ENCODE results near the gene PLEKHH3. TPM values are rescaled to one million over a fixed set of nuclear protein-coding genes. Genes with fewer than 3 reads are reported as not detected.

PLEKHH3 gene
- total and polyA plus RNA-seq, 4 donors: 5.5 to 26.4 (median 20.3) TPM

DNA sequence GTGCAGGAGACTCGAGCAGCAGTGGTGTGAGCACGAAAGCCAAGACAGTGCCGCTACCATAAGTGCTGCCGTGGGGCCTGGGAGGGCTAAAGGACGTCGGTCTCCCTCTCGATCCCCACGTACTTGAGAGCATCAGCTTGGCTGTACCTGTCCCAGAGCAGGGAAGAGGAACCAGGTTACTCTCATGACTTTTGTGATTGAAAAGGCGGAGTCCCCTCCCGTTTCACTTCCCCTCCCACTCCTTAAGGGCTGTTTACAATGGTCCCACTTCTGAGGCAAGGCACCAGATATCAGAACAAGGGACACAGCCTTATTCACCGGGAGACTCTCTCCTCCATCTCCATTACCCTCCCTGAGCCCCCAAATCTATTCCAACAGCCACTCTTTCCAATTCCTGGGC, 25.7 kb upstream of the PLEKHH3 start:
- 92% methylated on average over 11 of the region's 11 CpGs for WGBS (ENCODE audit: insufficient coverage)

GRCh38 chr17:42700586-42701289, 23.9 kb upstream of the PLEKHH3 start:
- peaks cover 78% of the 10 kb centered on the region for H3K36me3 ChIP-seq (ENCODE audit: control insufficient read depth, insufficient read depth, low read length)
- 89% methylated on average over 4 of the region's 10 CpGs for WGBS (ENCODE audit: insufficient coverage)
- no peaks in the 10 kb centered on the region for H3K9me3 ChIP-seq (ENCODE audit: control insufficient read depth, insufficient read depth, low read length)
- no peaks in the 10 kb centered on the region for H3K4me1 ChIP-seq (ENCODE audit: control insufficient read depth, insufficient read depth, low read length)
- no peak overlapping the region for H3K27ac ChIP-seq (ENCODE audit: low read depth, low read length)
- H3K4me3 ChIP-seq (ENCODE audit: low read depth, low read length): no peak overlapping the region
- no peaks in the 10 kb centered on the region for H3K27me3 ChIP-seq (ENCODE audit: control insufficient read depth, insufficient read depth, low read length)
- DNase-seq (ENCODE audit: low read depth in 4 of 6, low spot score in 6 of 6): no peak

More for the DNA sequence above, 25.7 kb upstream of the PLEKHH3 start:
- H3K27me3 ChIP-seq (ENCODE audit: control insufficient read depth, insufficient read depth, low read length): no peaks in the 10 kb centered on the region
- H3K36me3 ChIP-seq (ENCODE audit: control insufficient read depth, insufficient read depth, low read length): peaks cover 84% of the 10 kb centered on the region
- H3K4me3 ChIP-seq (ENCODE audit: low read depth, low read length): no peak overlapping the region
- no peaks in the 10 kb centered on the region for H3K9me3 ChIP-seq (ENCODE audit: control insufficient read depth, insufficient read depth, low read length)
- no peak overlapping the region for H3K27ac ChIP-seq (ENCODE audit: low read depth, low read length)
- H3K4me1 ChIP-seq (ENCODE audit: control insufficient read depth, insufficient read depth, low read length): no peaks in the 10 kb centered on the region
- DNase-seq (ENCODE audit: low read depth in 4 of 6, low spot score in 6 of 6): no peak

- H3K27ac ChIP-seq (ENCODE audit: low read depth, low read length): no peak overlapping the region
- H3K4me3 ChIP-seq (ENCODE audit: low read depth, low read length): no peak overlapping the region
- 56% methylated on average over 2 of the region's 4 CpGs for WGBS (ENCODE audit: insufficient coverage)
- no peak for DNase-seq (ENCODE audit: low read depth in 4 of 6, low spot score in 6 of 6)
- no peaks in the 10 kb centered on the region for H3K27me3 ChIP-seq (ENCODE audit: control insufficient read depth, insufficient read depth, low read length)
- H3K36me3 ChIP-seq (ENCODE audit: control insufficient read depth, insufficient read depth, low read length): peaks cover 76% of the 10 kb centered on the region
- no peaks in the 10 kb centered on the region for H3K4me1 ChIP-seq (ENCODE audit: control insufficient read depth, insufficient read depth, low read length)
- no peaks in the 10 kb centered on the region for H3K9me3 ChIP-seq (ENCODE audit: control insufficient read depth, insufficient read depth, low read length)
Measured at GRCh38 chr17:42699415-42699740, 22.6 kb upstream of the PLEKHH3 start.

- Histone ChIP-seq H3K36me3 (ENCODE audit: control insufficient read depth, insufficient read depth, low read length) (peaks cover 76% of the 10 kb centered on the region), H3K27me3 (ENCODE audit: control insufficient read depth, insufficient read depth, low read length) (no peaks in the 10 kb centered on the region), H3K4me3 (ENCODE audit: low read depth, low read length) (no peak overlapping the region), H3K9me3 (ENCODE audit: control insufficient read depth, insufficient read depth, low read length) (no peaks in the 10 kb centered on the region), H3K27ac (ENCODE audit: low read depth, low read length) (no peak overlapping the region), H3K4me1 (ENCODE audit: control insufficient read depth, insufficient read depth, low read length) (no peaks in the 10 kb centered on the region)
- 67% methylated on average over 1 of the region's 2 CpGs for WGBS (ENCODE audit: insufficient coverage)
- no peak for DNase-seq (ENCODE audit: low read depth in 4 of 6, low spot score in 6 of 6)
Measured at GRCh38 chr17:42698736-42699414, 22.1 kb upstream of the PLEKHH3 start.

GRCh38 chr17:42697108-42697811, 20.5 kb upstream of the PLEKHH3 start:
- WGBS (ENCODE audit: insufficient coverage): 94% methylated on average over 16 of the region's 19 CpGs
- H3K4me1 ChIP-seq (ENCODE audit: control insufficient read depth, insufficient read depth, low read length): no peaks in the 10 kb centered on the region
- no peak overlapping the region for H3K4me3 ChIP-seq (ENCODE audit: low read depth, low read length)
- no peak for DNase-seq (ENCODE audit: low read depth in 4 of 6, low spot score in 6 of 6)
- H3K27ac ChIP-seq (ENCODE audit: low read depth, low read length): no peak overlapping the region
- no peaks in the 10 kb centered on the region for H3K27me3 ChIP-seq (ENCODE audit: control insufficient read depth, insufficient read depth, low read length)
- peaks cover 76% of the 10 kb centered on the region for H3K36me3 ChIP-seq (ENCODE audit: control insufficient read depth, insufficient read depth, low read length)
- no peaks in the 10 kb centered on the region for H3K9me3 ChIP-seq (ENCODE audit: control insufficient read depth, insufficient read depth, low read length)

- H3K27ac ChIP-seq (ENCODE audit: low read depth, low read length): no peak overlapping the region
- no peak for DNase-seq (ENCODE audit: low read depth in 4 of 6, low spot score in 6 of 6)
- no peaks in the 10 kb centered on the region for H3K4me1 ChIP-seq (ENCODE audit: control insufficient read depth, insufficient read depth, low read length)
- H3K9me3 ChIP-seq (ENCODE audit: control insufficient read depth, insufficient read depth, low read length): no peaks in the 10 kb centered on the region
- no peak overlapping the region for H3K4me3 ChIP-seq (ENCODE audit: low read depth, low read length)
- no peaks in the 10 kb centered on the region for H3K27me3 ChIP-seq (ENCODE audit: control insufficient read depth, insufficient read depth, low read length)
- H3K36me3 ChIP-seq (ENCODE audit: control insufficient read depth, insufficient read depth, low read length): peaks cover 77% of the 10 kb centered on the region
- WGBS (ENCODE audit: insufficient coverage): 92% methylated on average over 18 of the region's 20 CpGs
Measured at GRCh38 chr17:42695500-42695899, 18.7 kb upstream of the PLEKHH3 start.

DNA sequence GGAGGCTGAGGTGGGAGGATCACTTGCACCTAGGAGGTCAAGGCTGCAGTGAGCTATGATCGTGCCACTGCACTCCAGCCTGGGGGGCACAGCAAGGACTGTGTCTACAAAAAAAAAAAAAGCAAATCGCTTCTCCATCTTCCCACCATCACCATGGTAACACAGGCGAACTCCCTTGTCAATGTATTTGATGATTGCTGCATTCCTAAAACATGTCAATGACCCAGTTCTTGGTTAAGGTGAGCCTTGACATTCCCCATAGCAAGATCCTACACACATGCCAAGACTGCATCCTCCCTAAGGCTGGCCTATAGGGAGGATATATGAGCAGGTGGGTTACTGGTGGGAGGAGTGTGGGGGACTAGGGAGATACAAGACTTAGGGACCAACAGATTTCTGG, 17.7 kb upstream of the PLEKHH3 start:
- H3K9me3 ChIP-seq (ENCODE audit: control insufficient read depth, insufficient read depth, low read length): no peaks in the 10 kb centered on the region
- no peaks in the 10 kb centered on the region for H3K27me3 ChIP-seq (ENCODE audit: control insufficient read depth, insufficient read depth, low read length)
- H3K4me1 ChIP-seq (ENCODE audit: control insufficient read depth, insufficient read depth, low read length): no peaks in the 10 kb centered on the region
- peaks cover 86% of the 10 kb centered on the region for H3K36me3 ChIP-seq (ENCODE audit: control insufficient read depth, insufficient read depth, low read length)
- no peak overlapping the region for H3K4me3 ChIP-seq (ENCODE audit: low read depth, low read length)
- no peak overlapping the region for H3K27ac ChIP-seq (ENCODE audit: low read depth, low read length)
- DNase-seq (ENCODE audit: low read depth in 4 of 6, low spot score in 6 of 6): no peak
- no CpG with 5 or more reads among the region's 3 CpGs for WGBS (ENCODE audit: insufficient coverage)

DNA sequence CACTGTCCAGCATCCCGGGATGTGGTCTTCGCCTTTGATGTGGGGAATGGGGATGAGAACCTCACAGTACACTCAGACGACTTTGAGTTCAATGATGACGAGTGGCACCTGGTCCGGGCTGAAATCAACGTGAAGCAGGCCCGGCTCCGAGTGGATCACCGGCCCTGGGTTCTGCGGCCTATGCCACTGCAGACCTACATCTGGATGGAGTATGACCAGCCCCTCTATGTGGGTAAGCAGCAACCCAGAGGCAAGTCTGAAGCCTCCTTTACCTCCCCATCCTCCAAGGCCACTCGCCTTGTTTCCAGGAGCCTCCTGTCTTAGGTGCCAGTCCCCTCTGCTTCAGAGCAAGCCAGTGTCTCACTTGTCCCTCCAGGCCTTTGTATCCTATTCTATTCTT, 15.7 kb upstream of the PLEKHH3 start:
- H3K27ac ChIP-seq (ENCODE audit: low read depth, low read length): no peak overlapping the region
- H3K36me3 ChIP-seq (ENCODE audit: control insufficient read depth, insufficient read depth, low read length): peaks cover 86% of the 10 kb centered on the region
- no peak for DNase-seq (ENCODE audit: low read depth in 4 of 6, low spot score in 6 of 6)
- no peaks in the 10 kb centered on the region for H3K9me3 ChIP-seq (ENCODE audit: control insufficient read depth, insufficient read depth, low read length)
- peaks cover 5% of the 10 kb centered on the region for H3K4me1 ChIP-seq (ENCODE audit: control insufficient read depth, insufficient read depth, low read length)
- peaks cover 13% of the 10 kb centered on the region for H3K27me3 ChIP-seq (ENCODE audit: control insufficient read depth, insufficient read depth, low read length)
- 90% methylated on average over 9 of the region's 11 CpGs for WGBS (ENCODE audit: insufficient coverage)
- no peak overlapping the region for H3K4me3 ChIP-seq (ENCODE audit: low read depth, low read length)

- Histone ChIP-seq H3K4me3 (ENCODE audit: low read depth, low read length) (no peak overlapping the region), H3K27ac (ENCODE audit: low read depth, low read length) (no peak overlapping the region), H3K9me3 (ENCODE audit: control insufficient read depth, insufficient read depth, low read length) (no peaks in the 10 kb centered on the region), H3K4me1 (ENCODE audit: control insufficient read depth, insufficient read depth, low read length) (peaks cover 17% of the 10 kb centered on the region), H3K36me3 (ENCODE audit: control insufficient read depth, insufficient read depth, low read length) (peaks cover 88% of the 10 kb centered on the region), H3K27me3 (ENCODE audit: control insufficient read depth, insufficient read depth, low read length) (peaks cover 27% of the 10 kb centered on the region)
- WGBS (ENCODE audit: insufficient coverage): 74% methylated on average over 12 of the region's 12 CpGs
- no peak for DNase-seq (ENCODE audit: low read depth in 4 of 6, low spot score in 6 of 6)
Measured at GRCh38 chr17:42691021-42691545, 14.3 kb upstream of the PLEKHH3 start.

Data from spinal cord (tissue), 10 donors.